Effector memory CD8-positive, alpha-beta T cell (primary cell): Measurements from ENCODE around the gene DHRS12.
A peak's percentile ranks its signal among the peaks of the same experiment; 100 is the strongest.
"Not testable (repeated sequence)": the region's sequence is repeated elsewhere in the genome, so short reads cannot be mapped to it uniquely, and the experiment has no call there.

Experiments used
- ATAC-seq: fragments of 150-1000 bp; cut with Tn5 transposase; replicated peaks from 2 replicates; pipeline ENCODE4 v1.10.0; 2021; ENCODE audit warnings: mild to moderate bottlenecking, moderate library complexity
- DNase-seq, 3 experiments: peaks; one replicate each; pipeline ENCODE4 v3.0.0; 2021
- H3K27ac Mint-ChIP-seq, 2 donors: one replicate each; pipeline ENCODE4 v1.8.0; 2022; ENCODE audit warnings: mild to moderate bottlenecking in 2 of 2, mixed read lengths in 2 of 2, moderate library complexity in 2 of 2
- H3K27me3 Mint-ChIP-seq, 2 donors: one replicate each; pipeline ENCODE4 v1.8.0; 2022; ENCODE audit warnings: mixed read lengths in 2 of 2
- H3K36me3 Mint-ChIP-seq: one replicate; pipeline ENCODE4 v1.8.0; 2022; ENCODE audit warnings: mild to moderate bottlenecking, moderate library complexity, mixed read lengths; ENCODE audit not compliant: insufficient read depth
- H3K4me1 Mint-ChIP-seq, 2 donors: one replicate each; pipeline ENCODE4 v1.8.0; 2022; ENCODE audit warnings: low read depth in 2 of 2, mixed read lengths in 2 of 2
- H3K4me3 Mint-ChIP-seq, 2 donors: one replicate each; pipeline ENCODE4 v1.8.0; 2022; ENCODE audit warnings: mild to moderate bottlenecking in 2 of 2, mixed read lengths in 2 of 2, moderate library complexity in 2 of 2
- H3K9me3 Mint-ChIP-seq, 2 donors: one replicate each; pipeline ENCODE4 v1.8.0; 2022; ENCODE audit warnings: mixed read lengths in 2 of 2

DHRS12 gene

DNA sequence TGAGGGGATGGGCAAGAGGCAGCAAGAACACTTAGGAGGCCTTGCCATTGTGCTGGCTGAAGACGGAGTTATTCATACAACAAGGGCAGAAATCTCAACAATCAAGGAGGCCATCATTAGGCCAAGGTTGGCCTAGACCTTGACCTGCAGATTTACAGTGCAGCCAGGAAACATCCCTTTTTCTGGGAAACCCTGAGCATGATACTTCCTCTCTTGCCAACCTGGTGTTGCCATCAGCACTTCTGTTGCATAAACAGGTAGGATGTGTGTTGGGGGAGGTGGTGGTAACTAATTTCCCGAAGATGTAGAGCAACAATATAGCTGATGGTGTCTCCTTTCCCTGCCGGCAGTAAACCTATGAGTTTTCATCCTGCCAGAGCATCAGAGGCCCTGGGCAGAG, 33.1 kb upstream of the DHRS12 start:
- H3K4me1 Mint-ChIP-seq, result peaks cover 8 to 9% of the 10 kb centered on the region in 2 donors
- no peaks in the 10 kb centered on the region for H3K9me3 Mint-ChIP-seq
- H3K4me3 Mint-ChIP-seq, result no peak overlapping the region
- H3K36me3 Mint-ChIP-seq, result no peaks in the 10 kb centered on the region
- no peak for DNase-seq
- no peak for ATAC-seq
- H3K27ac Mint-ChIP-seq, result peak overlapping the region in 1 of 2 donors; percentile 29
- H3K27me3 Mint-ChIP-seq, result peaks cover 0 to 21% of the 10 kb centered on the region in 2 donors

DNA sequence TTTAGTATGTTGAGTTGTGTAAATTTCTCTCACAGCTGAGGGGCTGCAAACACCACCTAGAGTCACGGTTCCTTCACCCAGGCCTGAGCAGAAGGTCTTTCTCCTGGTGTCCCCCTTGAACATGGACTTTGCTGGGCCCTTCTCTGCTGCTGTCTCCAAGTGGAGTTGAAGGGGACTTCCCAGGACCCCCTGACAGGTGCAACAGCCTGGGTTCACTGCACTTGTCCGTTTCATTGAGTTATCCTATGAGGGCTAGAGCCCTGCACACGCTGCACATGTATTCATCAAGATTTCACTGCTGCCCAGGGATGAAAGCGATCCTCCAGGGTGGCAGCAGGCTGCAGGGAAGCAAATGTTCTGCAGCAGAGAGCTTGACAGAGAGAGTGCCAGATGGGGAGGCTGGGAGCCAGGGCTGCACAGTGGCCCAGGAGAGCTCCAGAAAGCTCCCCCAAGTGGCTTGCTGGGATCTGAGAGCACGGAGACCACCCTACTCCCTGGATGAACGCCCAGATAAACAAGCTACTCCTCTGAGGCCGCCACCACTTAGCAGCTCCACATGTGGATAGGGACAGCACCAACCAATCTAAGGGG, 30.7 kb upstream of the DHRS12 start:
- H3K4me3 Mint-ChIP-seq, result no peak overlapping the region
- peaks cover 0 to 21% of the 10 kb centered on the region in 2 donors for H3K27me3 Mint-ChIP-seq
- ATAC-seq (no peak), DNase-seq (no peak)
- H3K27ac Mint-ChIP-seq, result no peak overlapping the region
- H3K4me1 Mint-ChIP-seq, result peaks cover 8 to 9% of the 10 kb centered on the region in 2 donors
- H3K36me3 Mint-ChIP-seq, result no peaks in the 10 kb centered on the region
- no peaks in the 10 kb centered on the region for H3K9me3 Mint-ChIP-seq

DNA sequence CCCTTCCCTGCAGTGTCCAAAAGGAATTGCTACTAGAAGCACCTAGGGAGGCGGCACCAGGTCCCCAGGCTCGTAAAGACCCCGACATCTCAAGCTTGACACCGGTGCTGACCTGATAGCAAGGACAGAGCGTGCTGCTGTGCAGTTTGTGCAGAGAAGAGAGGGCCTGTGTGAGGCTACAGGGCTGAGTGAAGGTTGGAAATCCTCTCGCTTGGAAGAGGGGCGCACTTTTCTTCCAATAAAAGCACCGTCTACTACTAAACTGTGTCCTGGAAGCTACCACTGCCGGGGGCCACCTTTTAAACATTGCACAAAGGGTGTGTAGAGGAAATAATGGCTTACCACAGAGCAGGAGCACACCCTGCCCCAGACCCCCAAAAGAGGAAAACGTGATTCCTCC, 30.0 kb upstream of the DHRS12 start:
- Mint-ChIP-seq H3K27me3 (peaks cover 0 to 21% of the 10 kb centered on the region in 2 donors), H3K27ac (no peak overlapping the region), H3K4me3 (no peak overlapping the region), H3K9me3 (no peaks in the 10 kb centered on the region), H3K36me3 (no peaks in the 10 kb centered on the region), H3K4me1 (peaks cover 8 to 9% of the 10 kb centered on the region in 2 donors)
- ATAC-seq, result no peak
- no peak for DNase-seq

DNA sequence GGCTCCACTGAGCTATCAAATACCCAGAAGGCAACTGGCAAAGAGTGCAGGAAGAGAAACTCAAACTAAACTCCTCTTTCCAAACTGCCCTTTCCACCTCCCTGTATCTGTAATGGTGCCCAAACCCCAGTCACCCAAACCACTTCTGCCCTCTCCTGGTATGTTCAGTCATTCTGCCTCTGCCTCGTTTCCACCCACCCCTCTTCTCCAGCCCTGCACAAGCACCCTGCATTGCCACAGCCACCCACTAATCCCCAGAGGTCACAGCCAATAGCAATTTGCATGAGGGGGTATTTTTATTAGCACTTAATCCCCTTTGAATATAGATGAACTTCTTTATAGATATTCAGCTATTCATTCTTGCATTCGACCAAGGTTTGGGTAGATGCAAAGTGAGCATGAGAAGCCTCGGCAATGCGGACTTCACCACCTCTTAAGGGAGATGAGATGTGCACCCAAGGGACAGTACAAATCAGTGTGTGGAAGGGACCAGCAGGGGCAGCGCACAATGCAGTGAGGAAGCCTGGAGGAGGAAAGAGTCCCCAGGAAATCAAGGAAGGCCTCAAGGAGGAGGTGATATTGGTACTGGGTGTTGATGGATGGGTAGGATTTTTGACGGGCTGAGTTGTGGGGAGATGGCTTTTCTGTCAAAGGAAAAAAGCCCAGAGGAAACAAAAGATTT, 28.6 kb upstream of the DHRS12 start:
- Mint-ChIP-seq H3K27ac (peak overlapping the region in 1 of 2 donors; percentile 14), H3K4me3 (no peak overlapping the region), H3K9me3 (no peaks in the 10 kb centered on the region), H3K36me3 (no peaks in the 10 kb centered on the region), H3K27me3 (peaks cover 0 to 16% of the 10 kb centered on the region in 2 donors), H3K4me1 (peaks cover 12 to 17% of the 10 kb centered on the region in 2 donors)
- ATAC-seq, result peak; percentile 100
- DNase-seq, result peak; percentile 41 to 56 (median 55)

DNA sequence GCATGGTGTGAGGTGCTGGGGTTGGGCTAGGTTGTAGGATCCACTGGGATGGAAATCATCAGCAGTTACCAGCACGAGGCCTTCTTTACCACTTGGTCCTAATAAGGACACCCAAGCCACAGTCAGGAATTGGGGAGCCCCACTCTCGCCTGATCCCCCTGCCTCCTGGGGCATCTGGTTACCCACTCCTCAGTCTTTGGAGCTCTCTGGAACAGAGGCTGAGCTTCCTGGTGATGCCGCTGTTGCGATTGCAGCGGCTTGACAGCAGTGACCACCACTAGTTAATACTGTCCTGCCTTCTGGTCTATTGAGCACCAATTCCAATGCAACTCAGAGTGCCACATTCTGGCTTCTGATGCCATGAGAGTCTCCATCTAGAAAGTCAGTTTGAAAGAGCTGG, 27.6 kb upstream of the DHRS12 start:
- peaks cover 22 to 24% of the 10 kb centered on the region in 2 donors for H3K4me1 Mint-ChIP-seq
- H3K4me3 Mint-ChIP-seq, result no peak overlapping the region
- no peak for ATAC-seq
- no peaks in the 10 kb centered on the region for H3K36me3 Mint-ChIP-seq
- no peak overlapping the region for H3K27ac Mint-ChIP-seq
- DNase-seq, result no peak
- H3K9me3 Mint-ChIP-seq, result no peaks in the 10 kb centered on the region
- H3K27me3 Mint-ChIP-seq, result peaks cover 0 to 8% of the 10 kb centered on the region in 2 donors

DNA sequence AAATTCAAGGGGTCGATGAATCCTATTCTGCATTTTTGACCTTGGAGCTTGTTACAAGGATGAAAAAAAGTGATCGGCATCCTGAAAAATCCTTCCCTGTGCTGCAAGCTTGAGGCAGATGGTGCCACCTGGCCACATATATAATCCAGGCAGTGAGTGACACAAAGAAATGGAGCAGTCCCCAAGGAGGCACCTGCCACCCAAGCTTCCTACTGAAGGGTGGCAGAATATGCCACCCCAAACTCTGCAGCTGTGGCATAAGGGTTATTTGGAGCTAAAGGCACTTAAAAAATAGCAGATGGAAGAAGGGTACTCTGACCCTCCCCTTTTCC, 25.6 kb upstream of the DHRS12 start:
- H3K9me3 Mint-ChIP-seq, result no peaks in the 10 kb centered on the region
- ATAC-seq, result no peak
- H3K27ac Mint-ChIP-seq, result no peak overlapping the region
- no peak for DNase-seq
- H3K4me3 Mint-ChIP-seq, result no peak overlapping the region
- peaks cover 0 to 8% of the 10 kb centered on the region in 2 donors for H3K27me3 Mint-ChIP-seq
- H3K36me3 Mint-ChIP-seq, result peaks cover 4% of the 10 kb centered on the region
- H3K4me1 Mint-ChIP-seq, result peaks cover 39 to 41% of the 10 kb centered on the region in 2 donors

DNA sequence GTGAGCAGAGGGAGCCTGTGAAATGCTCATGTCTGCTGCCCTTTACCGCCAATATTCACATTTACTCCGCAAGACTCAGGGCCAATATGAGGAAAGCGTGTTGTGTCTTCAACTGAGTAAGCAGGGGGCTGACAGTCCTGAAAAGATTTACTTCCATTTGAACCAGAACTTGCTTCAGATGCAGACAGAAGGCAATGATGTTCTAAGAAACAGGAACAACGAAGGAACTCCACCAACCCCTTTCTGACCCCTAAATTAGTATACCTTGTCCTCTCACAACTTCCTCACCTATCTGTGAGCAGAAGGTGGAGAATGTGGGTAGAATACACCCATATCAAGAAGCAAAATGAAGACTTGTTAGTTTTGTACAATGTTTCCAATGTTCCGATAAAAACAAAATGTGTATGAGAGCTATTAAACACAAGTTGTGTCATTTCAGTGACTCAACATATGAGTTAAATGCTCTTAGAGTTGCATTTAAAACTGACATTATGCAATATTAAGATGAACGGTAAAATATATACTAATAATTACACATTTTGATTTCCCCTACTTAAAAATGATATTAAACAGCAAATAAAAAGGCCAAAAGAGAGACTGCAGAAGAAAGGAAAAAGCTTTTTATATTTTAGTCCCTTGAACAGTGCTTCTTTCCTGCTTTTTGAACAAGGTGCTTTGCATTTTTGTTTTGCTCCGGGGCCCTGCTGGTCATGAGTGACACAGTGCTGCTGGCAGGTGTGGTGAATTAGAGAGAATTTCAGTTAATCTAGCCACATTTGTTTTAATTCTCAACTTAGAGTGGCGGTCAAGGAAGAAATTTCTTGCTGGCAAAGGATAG, 25.0 kb upstream of the DHRS12 start:
- Mint-ChIP-seq H3K36me3 (peaks cover 4% of the 10 kb centered on the region), H3K9me3 (no peaks in the 10 kb centered on the region), H3K27me3 (peaks cover 0 to 8% of the 10 kb centered on the region in 2 donors), H3K4me3 (no peak overlapping the region), H3K27ac (peak overlapping the region in 1 of 2 donors; percentile 96), H3K4me1 (peaks cover 45% of the 10 kb centered on the region in 2 donors)
- no peak for ATAC-seq
- no peak for DNase-seq

DNA sequence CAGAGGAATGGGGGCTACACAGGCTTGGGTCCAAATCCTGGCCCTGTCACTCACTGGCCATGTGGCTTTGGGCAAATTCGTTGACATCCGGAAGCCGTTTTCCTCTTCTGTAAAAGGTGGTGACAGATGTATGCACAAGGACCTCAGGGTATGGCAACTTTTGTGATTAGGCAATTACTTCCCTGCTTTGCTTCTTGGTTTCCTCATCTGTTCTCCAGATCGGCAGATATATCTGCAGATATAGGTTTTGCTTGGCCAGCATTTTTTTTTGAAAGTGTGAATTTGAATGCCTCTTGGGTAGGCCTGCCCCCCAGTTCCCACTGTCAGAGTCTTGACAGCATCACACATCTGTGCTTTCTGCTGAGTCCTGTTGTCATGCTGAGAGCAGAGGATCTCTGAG, 23.3 kb upstream of the DHRS12 start:
- Mint-ChIP-seq H3K27ac (peak overlapping the region; percentile 92 to 96), H3K4me1 (peaks cover 48 to 54% of the 10 kb centered on the region in 2 donors)

DNA sequence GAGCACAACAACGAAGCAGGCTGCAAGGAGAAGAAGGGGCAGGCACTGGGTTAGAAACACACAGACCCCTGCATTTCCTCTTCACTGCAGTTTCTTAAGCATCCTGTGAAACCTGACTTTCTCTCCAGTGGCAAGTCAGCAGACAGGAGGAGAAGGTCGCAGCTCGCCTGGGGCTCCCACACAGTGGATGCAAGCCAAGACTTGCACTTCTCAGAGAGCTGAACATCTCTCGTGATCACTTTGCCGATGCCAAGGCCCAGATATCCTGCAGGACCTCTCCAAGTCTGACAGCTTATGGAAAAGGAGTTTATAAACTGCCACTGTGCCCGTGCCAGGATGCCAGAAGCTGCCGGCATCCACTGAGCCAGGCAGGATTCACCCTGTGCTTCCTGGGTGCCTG, 22.6 kb upstream of the DHRS12 start:
- ATAC-seq (no peak), DNase-seq (no peak)
- Mint-ChIP-seq H3K4me3 (peak overlapping the region; percentile 44 to 61), H3K9me3 (no peaks in the 10 kb centered on the region), H3K4me1 (peaks cover 53 to 60% of the 10 kb centered on the region in 2 donors), H3K27me3 (no peaks in the 10 kb centered on the region), H3K36me3 (peaks cover 4% of the 10 kb centered on the region), H3K27ac (peak overlapping the region; percentile 92 to 96)

More for the DNA sequence above, 23.3 kb upstream of the DHRS12 start:
- Mint-ChIP-seq H3K27me3 (no peaks in the 10 kb centered on the region), H3K36me3 (peaks cover 4% of the 10 kb centered on the region), H3K4me3 (peak overlapping the region; percentile 44 to 61), H3K9me3 (no peaks in the 10 kb centered on the region)
- DNase-seq, result no peak
- ATAC-seq, result no peak

DNA sequence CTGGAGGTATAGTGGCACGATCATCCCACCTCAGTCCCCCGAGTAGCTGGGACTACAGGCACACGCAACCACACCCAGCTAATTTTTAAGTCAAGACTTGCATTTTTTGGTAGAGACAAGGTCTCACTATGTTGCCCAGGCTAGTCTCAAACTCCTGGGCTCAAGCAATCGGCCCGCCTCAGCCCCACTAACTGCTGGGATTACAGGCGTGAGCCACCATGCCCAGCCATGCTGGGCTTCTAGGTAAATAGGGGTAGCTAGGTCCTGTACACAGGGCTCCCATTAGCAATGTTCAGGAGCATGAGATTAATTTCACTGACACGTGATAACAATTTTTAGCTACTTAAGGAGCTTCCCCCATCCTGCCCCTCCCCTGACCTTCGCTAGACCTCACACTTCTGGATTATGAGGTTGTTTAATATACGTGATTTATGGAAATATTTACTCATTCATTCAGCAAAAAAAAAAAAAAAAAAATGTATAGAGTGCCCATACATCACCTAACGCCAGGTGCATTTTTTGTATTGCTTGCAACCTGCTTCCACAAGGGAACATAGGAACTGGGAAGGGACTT, 21.8 kb upstream of the DHRS12 start:
- ATAC-seq (no peak), DNase-seq (no peak)
- Mint-ChIP-seq H3K27me3 (no peaks in the 10 kb centered on the region), H3K27ac (peak overlapping the region; percentile 92 to 96), H3K4me1 (peaks cover 61 to 66% of the 10 kb centered on the region in 2 donors), H3K9me3 (no peaks in the 10 kb centered on the region), H3K36me3 (peaks cover 4% of the 10 kb centered on the region), H3K4me3 (peak overlapping the region; percentile 58 to 61)

DNA sequence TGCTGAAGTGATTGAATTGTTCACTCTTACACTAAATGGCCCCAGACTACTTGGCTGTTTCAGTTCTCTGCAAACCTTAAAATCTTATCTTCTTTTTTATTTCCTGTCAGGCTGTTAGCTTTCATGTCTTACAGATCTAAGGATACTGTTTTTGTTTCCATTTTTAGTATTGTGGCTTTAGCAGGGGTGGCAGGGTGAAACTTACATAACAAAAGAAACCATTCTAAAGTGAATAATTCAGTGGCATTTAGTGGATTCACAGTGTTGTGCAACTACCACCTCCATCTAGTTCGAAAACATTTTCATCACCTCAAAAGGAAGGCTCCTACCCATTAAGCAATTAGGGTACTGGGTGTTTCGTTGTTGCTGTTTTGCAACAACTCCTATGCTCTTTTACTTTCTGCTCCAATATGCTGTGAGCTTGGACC, 21.2 kb upstream of the DHRS12 start:
- no peak for DNase-seq

DNA sequence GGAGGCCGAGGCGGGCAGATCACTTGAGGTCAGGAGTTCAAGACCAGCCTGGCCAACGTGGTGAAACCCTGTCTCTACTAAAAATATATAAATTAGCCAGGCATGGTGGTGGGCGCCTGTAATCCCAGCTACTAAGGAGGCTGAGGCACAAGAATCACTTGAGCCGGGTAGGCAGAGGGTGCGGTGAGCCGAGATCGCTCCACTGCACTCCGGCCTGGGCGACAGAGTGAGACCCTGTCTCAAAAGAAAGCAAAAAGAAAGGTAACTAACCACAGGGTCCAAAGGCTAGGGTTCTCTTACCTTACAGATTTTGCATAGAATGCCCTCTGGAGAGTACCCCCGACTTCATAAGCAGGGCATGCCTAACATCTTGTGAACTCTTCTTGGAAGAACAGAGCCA, 20.7 kb upstream of the DHRS12 start:
- H3K27ac Mint-ChIP-seq, result peak overlapping the region; percentile 92 to 96
- peak overlapping the region; percentile 58 to 61 for H3K4me3 Mint-ChIP-seq
- not testable (repeated sequence) for DNase-seq, ATAC-seq, H3K36me3 Mint-ChIP-seq, H3K27me3 Mint-ChIP-seq, H3K9me3 Mint-ChIP-seq
- H3K4me1 Mint-ChIP-seq, result peaks cover 71 to 72% of the 10 kb centered on the region in 2 donors

More for the DNA sequence above, 21.2 kb upstream of the DHRS12 start:
- Mint-ChIP-seq H3K9me3 (no peaks in the 10 kb centered on the region), H3K4me1 (peaks cover 67 to 69% of the 10 kb centered on the region in 2 donors), H3K27ac (peak overlapping the region; percentile 92 to 96), H3K36me3 (peaks cover 4% of the 10 kb centered on the region), H3K27me3 (no peaks in the 10 kb centered on the region), H3K4me3 (peak overlapping the region; percentile 58 to 61)
- peak; percentile 63 for ATAC-seq

DNA sequence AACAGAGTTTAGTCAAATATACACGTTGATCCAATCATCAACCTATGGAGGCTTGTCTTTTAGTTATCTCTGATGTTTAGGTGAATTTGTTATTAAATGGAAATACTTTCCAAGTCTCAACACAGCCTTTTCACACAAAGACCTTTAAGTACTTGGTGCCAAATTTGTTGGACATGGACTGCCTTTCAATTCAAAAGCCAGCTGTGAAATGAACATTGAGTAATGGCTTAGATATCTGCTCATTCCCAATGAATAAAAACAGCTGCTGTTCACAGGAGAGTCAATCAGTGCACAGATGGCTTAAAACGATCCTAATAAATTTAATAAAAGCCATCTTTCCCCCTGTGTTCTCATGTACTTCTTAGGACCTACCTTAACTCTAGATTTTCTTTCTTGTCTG, 19.9 kb upstream of the DHRS12 start:
- H3K4me1 Mint-ChIP-seq, result peaks cover 75 to 77% of the 10 kb centered on the region in 2 donors
- H3K27me3 Mint-ChIP-seq, result no peaks in the 10 kb centered on the region
- ATAC-seq (no peak), DNase-seq (no peak)
- no peaks in the 10 kb centered on the region for H3K9me3 Mint-ChIP-seq
- peak overlapping the region; percentile 92 to 96 for H3K27ac Mint-ChIP-seq
- H3K36me3 Mint-ChIP-seq, result peaks cover 4% of the 10 kb centered on the region
- peak overlapping the region in 1 of 2 donors; percentile 58 for H3K4me3 Mint-ChIP-seq
